Activated CD8-positive, alpha-beta memory T cell treated with anti-CD3 and anti-CD28 coated beads, Interleukin-2, amount 50 U/mL, for 48 hours (primary cell): Measurements from ENCODE around the gene TTR.

Source experiments
- DNase-seq: peaks from one replicate; pipeline ENCODE4 v3.0.0-alpha.2; 2020

The TTR gene

GRCh38 chr18:31581498-31582197, 10.0 kb upstream of the TTR start:
- no peak for DNase-seq

DNA sequence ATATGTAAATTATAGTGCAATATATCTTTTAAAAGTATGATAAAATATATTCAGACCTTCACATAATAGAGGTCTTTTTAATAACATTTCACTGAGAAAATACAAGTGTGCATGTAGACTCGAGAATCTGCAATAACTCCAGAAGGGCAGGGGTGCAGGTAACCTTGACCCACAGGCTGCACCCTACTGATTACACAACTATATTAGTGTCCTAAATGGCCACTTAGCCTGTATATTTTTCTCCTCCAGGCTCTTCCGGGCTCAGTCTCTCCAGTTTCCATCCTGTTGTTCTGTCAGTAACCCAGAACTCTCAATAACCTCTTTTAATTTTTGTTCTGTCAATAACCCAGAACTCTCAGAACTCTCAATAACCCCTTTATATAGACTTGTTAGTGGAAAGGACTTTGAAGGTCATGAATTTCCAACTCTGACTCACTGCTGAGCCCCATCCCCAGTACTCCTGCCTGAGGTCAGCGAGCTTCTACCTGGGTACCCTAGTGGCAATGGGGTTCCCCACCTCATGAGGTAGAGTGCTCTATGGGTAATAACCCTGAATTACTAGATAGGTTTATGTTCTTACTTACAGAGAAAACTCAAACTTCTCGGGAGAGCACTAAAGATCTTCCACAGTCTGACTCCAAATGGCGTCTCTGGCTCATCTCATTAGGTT, 8.4 kb upstream of the TTR start:
- DNase-seq, result no peak

DNA sequence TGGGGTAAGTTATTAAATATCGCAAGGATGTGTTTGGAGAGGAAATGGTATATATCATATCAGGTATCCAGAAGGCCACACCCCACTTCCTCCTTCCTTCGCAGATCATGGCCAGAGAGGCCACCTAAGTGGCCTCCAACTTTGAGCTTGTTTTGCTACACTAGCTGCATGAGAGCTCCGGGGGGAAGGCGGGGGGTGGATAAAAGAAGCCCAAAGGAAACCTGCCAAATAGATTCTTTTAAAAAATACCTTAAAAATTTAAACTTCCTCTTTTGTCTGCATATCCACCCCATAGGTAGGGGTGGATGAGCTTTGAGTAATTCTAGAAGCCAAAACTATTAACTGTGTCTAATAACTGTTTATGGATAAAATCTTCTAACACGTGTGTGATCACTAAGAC, 5.7 kb upstream of the TTR start:
- no peak for DNase-seq

DNA sequence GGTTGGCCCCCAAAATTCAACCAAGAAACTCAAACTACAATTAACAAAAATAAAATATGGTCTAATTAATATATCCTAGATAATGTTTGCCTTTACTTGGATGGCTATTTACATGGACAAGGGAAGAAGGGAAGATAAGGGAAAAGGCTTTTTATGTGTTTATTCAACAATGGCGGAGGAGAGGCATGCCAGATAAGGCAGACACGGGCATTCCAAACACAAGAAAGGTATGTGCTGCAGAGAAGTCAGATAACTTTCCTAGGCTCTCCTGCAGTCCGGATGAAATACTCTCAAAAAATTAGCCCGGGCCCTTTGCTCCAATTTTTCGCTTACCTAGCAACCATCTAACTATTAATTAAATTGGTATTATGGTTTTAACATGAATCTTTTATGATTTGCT, 5.1 kb upstream of the TTR start:
- DNase-seq, result no peak

GRCh38 chr18:31587529-31587928, 4.1 kb upstream of the TTR start:
- DNase-seq, result no peak

DNA sequence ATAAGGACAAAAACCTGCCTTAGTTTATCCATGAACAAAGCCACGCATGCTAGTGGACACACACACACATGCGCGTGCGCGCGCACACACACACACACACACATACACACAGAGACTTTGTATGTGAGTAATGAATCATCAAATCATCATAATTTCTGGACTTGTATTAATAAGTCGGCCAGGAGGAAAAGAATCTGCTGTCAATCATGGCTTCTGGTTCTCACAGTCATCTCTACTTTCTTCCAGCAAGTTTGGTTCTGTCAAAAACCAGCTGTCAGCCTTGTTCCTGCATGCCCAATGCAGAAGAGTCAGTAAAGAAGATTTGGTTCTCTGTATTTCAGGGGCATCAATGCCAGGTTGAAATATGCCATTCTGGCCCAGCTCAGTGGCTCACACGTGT, 1.1 kb upstream of the TTR start:
- no peak for DNase-seq

- DNase-seq, result no peak
Measured at GRCh38 chr18:31591113-31591512, 564 bp upstream of the TTR start.

DNA sequence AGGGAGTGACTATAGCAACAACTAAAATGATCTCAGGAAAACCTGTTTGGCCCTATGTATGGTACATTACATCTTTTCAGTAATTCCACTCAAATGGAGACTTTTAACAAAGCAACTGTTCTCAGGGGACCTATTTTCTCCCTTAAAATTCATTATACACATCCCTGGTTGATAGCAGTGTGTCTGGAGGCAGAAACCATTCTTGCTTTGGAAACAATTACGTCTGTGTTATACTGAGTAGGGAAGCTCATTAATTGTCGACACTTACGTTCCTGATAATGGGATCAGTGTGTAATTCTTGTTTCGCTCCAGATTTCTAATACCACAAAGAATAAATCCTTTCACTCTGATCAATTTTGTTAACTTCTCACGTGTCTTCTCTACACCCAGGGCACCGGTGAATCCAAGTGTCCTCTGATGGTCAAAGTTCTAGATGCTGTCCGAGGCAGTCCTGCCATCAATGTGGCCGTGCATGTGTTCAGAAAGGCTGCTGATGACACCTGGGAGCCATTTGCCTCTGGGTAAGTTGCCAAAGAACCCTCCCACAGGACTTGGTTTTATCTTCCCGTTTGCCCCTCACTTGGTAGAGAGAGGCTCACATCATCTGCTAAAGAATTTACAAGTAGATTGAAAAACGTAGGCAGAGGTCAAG, 955 bp downstream of the TTR start:
- no peak for DNase-seq

DNA sequence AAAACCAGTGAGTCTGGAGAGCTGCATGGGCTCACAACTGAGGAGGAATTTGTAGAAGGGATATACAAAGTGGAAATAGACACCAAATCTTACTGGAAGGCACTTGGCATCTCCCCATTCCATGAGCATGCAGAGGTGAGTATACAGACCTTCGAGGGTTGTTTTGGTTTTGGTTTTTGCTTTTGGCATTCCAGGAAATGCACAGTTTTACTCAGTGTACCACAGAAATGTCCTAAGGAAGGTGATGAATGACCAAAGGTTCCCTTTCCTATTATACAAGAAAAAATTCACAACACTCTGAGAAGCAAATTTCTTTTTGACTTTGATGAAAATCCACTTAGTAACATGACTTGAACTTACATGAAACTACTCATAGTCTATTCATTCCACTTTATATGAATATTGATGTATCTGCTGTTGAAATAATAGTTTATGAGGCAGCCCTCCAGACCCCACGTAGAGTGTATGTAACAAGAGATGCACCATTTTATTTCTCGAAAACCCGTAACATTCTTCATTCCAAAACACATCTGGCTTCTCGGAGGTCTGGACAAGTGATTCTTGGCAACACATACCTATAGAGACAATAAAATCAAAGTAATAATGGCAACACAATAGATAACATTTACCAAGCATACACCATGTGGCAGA, 3.6 kb downstream of the TTR start:
- no peak for DNase-seq

- no peak for DNase-seq
Measured at GRCh38 chr18:31596081-31596872, 4.6 kb downstream of the TTR start.

GRCh38 chr18:31598021-31598805, 6.5 kb downstream of the TTR start:
- DNase-seq, result no peak

DNA sequence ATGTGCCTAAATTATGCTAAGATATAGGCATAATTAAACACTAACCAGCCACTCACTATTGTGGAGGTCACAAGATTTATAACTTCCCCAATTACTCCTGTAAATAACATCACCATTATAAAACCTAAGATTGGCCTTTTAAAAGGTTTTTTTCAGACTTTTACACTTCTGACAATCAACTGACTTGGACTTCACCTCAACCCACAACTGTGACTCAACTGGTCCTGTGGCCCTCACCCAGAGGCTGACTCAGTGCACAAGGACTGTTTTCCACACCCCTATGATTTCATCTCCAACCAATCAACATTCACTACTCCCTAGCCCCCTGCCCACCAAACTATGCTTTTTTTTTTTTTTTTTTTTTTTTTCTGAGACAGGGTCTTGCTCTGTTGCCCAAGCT, 11.6 kb downstream of the TTR start:
- no peak for DNase-seq

DNA sequence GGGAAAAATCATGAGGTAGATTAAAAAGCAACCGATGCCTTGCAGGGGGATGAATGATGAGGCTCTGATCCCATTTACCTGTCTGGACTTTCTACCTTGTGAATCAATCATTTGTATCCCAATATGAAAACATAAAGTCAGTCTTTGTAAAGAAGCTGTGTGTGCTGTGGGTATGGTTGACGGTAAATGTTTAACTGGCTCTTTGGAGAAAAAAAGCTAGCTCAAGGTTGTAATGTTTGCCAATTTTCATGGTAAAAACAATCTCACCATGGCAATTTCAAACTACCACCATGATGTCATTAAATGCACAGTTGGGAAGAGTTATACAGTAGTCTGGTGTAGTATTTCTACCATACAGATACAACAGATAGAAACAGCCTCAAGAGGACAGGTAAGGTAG, 14.6 kb downstream of the TTR start:
- no peak for DNase-seq

- no peak for DNase-seq
Measured at GRCh38 chr18:31607384-31607783, 15.7 kb downstream of the TTR start.

GRCh38 chr18:31609886-31610285, 18.2 kb downstream of the TTR start:
- no peak for DNase-seq

DNA sequence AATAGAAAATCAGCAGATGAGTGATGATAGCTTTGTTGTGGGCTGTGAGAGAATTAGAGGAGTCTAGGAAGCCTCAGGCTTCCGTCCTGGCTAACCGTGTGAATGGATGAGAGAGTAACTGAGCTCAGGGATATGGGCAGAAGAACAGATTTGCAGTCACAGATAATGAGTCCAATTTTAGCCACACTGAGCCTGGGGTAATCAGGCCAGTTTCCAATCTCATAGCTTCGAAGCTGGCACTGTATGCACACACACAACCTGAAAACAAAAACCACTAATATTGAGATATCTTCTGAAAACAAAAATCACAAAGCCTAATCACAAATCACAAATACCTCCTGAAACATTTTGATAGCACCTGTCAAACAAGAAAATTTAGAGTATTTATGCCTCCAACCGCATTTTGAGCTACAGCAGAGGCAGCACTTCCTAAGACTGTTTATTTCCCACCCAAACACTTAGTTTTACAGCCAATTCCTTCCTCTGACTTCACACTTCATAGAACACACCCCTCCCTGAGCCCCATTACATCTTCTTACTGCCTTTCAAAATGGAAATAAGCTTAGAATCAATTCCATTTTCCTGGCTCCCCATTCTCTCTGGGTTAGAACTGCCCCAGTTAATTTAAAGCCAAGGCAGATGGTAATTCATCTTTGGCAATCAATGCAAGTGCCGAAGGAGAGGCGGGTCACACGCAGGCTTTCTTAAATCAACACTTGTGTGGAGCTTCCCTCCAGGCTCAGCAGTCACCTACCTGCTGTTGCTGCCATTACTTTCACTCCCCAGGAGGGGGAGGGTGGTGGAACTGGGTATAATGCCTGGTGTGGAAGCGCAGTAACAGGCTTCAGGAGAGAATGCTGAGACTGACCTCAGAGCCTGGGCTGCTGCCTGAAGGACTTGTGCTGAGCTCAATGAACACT, 18.9 kb downstream of the TTR start:
- no peak for DNase-seq

GRCh38 chr18:31611511-31611910, 19.8 kb downstream of the TTR start:
- DNase-seq, result no peak

DNA sequence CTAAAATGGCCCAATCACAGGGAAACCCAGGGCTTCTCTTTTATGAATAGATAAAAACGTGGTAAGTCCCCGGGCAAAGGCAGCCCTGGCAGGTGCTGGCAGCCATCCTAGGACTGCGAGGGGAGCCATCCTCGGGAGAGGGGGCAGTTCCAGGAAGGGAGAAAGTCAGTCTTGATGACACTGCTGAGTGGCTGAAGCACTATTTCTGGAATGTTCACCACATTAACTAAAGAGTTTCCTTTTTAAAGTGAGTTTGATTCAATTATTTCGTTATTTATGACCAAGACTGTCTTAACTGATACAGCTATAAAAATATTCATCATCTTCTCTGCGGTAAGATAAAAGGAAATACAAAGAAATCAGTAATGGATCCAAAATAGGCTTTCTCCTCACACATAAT, 20.4 kb downstream of the TTR start:
- DNase-seq, result no peak

DNA sequence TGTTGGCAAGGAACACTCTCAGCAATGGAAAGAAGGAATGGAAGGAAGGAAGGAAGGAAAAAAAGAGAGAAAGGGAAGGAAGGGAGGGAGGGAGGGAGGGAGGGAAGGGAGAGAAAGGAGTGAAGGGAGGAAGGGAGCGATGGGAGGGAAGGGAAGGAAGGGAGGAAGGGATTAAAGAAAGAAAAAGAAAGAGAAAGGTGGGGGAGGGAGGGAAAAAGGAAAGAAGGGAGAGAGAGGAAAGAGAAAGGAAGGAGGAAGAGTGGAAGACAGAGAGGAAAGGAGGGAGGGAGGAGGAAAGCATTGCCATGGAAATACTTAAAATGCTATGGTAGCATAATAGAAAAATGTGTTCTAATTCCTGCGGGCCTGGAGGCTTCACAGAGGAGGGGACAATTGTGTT, 22.4 kb downstream of the TTR start:
- no peak for DNase-seq

GRCh38 chr18:31616586-31616985, 24.9 kb downstream of the TTR start:
- no peak for DNase-seq
